ENCODE measurements around the gene TRAPPC4.
"Not testable (repeated sequence)": the region's sequence is repeated elsewhere in the genome, so short reads cannot be mapped to it uniquely, and the experiment has no call there.

The TRAPPC4 gene

DNA sequence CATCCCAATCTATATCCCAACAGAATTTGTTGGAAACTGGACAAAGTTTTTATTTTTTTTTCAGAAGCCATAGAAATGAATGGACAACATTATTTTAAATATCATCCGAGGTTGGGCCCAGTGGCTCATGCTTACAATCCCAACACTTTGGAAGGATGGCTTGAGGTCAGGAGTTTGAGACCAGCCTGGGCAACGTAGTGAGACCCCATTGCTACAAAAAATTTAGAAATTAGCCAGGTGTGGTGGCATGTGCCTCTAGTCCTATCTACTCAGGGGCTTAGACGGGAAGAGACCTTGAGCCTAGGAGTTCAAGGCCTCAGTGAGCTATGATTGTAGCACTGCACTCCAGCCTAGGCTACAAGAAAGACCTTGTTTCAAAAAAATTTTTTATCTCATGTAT is 16.2 kb downstream of the TRAPPC4 start:
- DNase-seq (ENCODE audit: low read depth) = no peak
- TF ChIP-seq, protein P1, sequence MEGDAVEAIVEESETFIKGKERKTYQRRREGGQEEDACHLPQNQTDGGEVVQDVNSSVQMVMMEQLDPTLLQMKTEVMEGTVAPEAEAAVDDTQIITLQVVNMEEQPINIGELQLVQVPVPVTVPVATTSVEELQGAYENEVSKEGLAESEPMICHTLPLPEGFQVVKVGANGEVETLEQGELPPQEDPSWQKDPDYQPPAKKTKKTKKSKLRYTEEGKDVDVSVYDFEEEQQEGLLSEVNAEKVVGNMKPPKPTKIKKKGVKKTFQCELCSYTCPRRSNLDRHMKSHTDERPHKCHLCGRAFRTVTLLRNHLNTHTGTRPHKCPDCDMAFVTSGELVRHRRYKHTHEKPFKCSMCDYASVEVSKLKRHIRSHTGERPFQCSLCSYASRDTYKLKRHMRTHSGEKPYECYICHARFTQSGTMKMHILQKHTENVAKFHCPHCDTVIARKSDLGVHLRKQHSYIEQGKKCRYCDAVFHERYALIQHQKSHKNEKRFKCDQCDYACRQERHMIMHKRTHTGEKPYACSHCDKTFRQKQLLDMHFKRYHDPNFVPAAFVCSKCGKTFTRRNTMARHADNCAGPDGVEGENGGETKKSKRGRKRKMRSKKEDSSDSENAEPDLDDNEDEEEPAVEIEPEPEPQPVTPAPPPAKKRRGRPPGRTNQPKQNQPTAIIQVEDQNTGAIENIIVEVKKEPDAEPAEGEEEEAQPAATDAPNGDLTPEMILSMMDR (conservative IDR thresholded peaks at IDR 0.05; ENCODE audit: low read depth, low read length) = no peak
- no peak overlapping the region for H3K4me3 ChIP-seq (ENCODE audit: low read depth, low read length)

DNA sequence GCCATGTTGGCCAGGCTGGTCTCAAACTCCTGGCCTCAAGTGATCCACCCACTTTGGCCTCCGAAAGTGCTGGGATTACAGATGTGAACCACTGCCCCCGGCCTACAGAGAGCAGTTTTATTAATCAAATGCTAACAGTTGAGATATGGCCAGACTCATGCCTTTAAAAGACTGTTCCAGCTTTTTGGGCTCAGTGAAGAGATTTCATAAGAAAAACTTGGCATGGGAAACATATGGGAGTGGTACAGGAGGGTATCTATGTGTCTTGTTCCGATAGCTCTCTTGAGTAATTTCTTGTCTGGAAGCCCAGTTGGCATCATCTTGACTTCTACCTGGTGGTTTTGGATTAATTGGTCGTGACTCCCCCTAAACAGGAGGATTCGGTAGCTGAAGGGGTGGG is 20.3 kb downstream of the TRAPPC4 start:
- H3K4me3 ChIP-seq (ENCODE audit: low read depth, low read length) = no peak overlapping the region
- TF ChIP-seq, protein P1 (conservative IDR thresholded peaks at IDR 0.05; ENCODE audit: low read depth, low read length) = no peak
- DNase-seq (ENCODE audit: low read depth) = no peak

DNA sequence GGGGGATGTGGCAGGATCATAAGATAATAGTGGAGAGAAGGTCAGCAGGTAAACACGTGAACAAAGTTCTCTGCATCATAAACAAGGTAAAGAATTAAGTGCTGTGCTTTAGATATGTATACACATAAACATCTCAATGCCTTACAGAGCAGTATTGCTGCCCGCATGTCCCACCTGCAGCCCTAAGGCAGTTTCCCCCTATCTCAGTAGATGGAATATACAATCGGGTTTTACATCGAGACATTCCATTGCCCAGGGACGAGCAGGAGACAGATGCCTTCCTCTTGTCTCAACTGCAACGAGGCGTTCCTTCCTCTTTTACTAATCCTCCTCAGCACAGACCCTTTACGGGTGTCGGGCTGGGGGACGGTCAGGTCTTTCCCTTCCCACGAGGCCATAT is 20.9 kb downstream of the TRAPPC4 start:
- not testable (repeated sequence) for H3K4me3 ChIP-seq (ENCODE audit: low read depth, low read length); DNase-seq (ENCODE audit: low read depth)

GRCh38 chr11:119041821-119042514 is 23.4 kb downstream of the TRAPPC4 start:
- no peak for DNase-seq (ENCODE audit: low read depth)
- H3K4me3 ChIP-seq (ENCODE audit: low read depth, low read length) = no peak overlapping the region
- TF ChIP-seq, protein P1 (conservative IDR thresholded peaks at IDR 0.05; ENCODE audit: low read depth, low read length) = no peak

GRCh38 chr11:119042927-119043326 is 24.4 kb downstream of the TRAPPC4 start:
- no peak for DNase-seq (ENCODE audit: low read depth)
- TF ChIP-seq, protein P1 (conservative IDR thresholded peaks at IDR 0.05; ENCODE audit: low read depth, low read length) = no peak
- no peak overlapping the region for H3K4me3 ChIP-seq (ENCODE audit: low read depth, low read length)

DNA sequence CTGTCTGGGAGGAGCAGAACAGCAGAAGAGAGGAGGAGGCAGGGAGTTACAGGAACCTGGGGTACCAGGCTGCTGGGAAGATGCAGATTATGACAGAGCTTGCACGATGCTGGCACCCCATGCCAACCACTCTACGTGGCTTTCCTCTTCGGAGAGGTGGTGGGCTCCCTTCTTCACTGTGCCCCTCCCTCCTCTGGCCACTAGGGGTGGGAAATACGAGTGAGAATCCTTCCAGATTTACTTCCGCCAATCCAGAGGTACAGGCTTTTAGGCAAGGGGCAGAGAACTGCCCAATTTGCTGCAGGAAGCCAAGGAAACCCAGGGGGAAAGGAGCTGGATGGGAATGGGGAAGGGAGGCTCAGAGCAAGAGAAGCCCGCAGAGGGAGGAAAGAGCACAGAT is 26.1 kb downstream of the TRAPPC4 start:
- no peak for DNase-seq (ENCODE audit: low read depth)
- no peak overlapping the region for H3K4me3 ChIP-seq (ENCODE audit: low read depth, low read length)
- TF ChIP-seq, protein P1 (conservative IDR thresholded peaks at IDR 0.05; ENCODE audit: low read depth, low read length) = peak; percentile 31

DNA sequence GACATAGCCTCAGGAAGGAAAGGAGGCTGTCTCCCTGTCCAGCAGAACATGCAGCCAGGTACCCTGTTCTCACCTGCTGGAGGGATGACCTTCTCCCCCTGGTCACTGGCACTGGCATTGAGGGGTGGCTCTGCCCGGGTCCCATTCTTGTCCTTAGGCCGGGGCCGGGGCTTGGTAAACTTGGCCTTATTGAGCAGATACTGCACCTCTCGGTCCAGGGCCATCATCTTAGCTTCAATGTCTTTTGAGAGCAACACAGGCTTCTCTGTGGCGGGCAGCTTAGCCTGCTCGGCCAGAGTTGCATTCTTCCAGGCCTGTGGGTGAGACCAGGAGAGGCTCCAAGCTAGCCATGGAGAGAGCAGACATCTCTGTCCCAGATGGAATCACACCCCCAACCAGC is 27.9 kb downstream of the TRAPPC4 start:
- no peak overlapping the region for H3K4me3 ChIP-seq (ENCODE audit: low read depth, low read length)
- no peak for DNase-seq (ENCODE audit: low read depth)

More for the DNA sequence above, 27.9 kb downstream of the TRAPPC4 start:
- TF ChIP-seq, protein P1 (conservative IDR thresholded peaks at IDR 0.05; ENCODE audit: low read depth, low read length) = no peak

Data from choroid plexus epithelial cell (primary cell).